Measurements from ENCODE around the gene SMCO4. TPM values are rescaled to one million over a fixed set of nuclear protein-coding genes. Genes with fewer than 3 reads are reported as not detected.

Gene SMCO4, protein sequence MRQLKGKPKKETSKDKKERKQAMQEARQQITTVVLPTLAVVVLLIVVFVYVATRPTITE
- 8.1 TPM for polyA plus RNA-seq (2013, experiment 1 of 2)
- 10.2 TPM for polyA plus RNA-seq (2013, experiment 2 of 2)

GRCh38 chr11:93543292-93543977, at the start of gene SMCO4:
Gene SMCO4 (minus strand): TSS chr11:93543391. CDS start chr11:93479189, 64,202 bp downstream.
- peak; percentile 77 for DNase-seq
- 8% methylated on average over 47 of the region's 59 CpGs for WGBS

GRCh38 chr11:93591247-93591898, 48.2 kb upstream of the SMCO4 start:
- DNase-seq = peak; percentile 87
- no peak overlapping the region for H4K91ac ChIP-seq (ENCODE audit: low read length)
- H3K23ac ChIP-seq (ENCODE audit: low read length in 2 of 2) = no peak overlapping the region
- no peak overlapping the region for H3K18ac ChIP-seq (ENCODE audit: low read depth in 1 of 2, low read length in 2 of 2)
- no peak overlapping the region for H2BK12ac ChIP-seq (ENCODE audit: low read length in 2 of 2)
- H2AFZ ChIP-seq (ENCODE audit: low read depth, low read length) = no peak overlapping the region
- H2BK15ac ChIP-seq (ENCODE audit: low read depth, poor library complexity, severe bottlenecking) = no peak overlapping the region
- 46% methylated on average over 4 of the region's 6 CpGs for WGBS
- no peaks in the 10 kb centered on the region for H3K79me1 ChIP-seq (replicated peaks; ENCODE audit: low read length, poor library complexity, severe bottlenecking)
- H3K4ac ChIP-seq (ENCODE audit: low read depth in 1 of 2, low read length in 2 of 2) = no peak overlapping the region
- H2BK120ac ChIP-seq (ENCODE audit: low read depth, low read length) = no peak overlapping the region
- H2BK5ac ChIP-seq (ENCODE audit: low read depth, low read length, poor library complexity, severe bottlenecking) = no peak overlapping the region
- no peak overlapping the region for H3K14ac ChIP-seq (ENCODE audit: low read length in 2 of 2)
- peaks cover 0 to 10% of the 10 kb centered on the region in 2 experiments for H3K27me3 ChIP-seq (ENCODE audit: control insufficient read depth in 1 of 2, insufficient read depth in 1 of 2, low read length in 2 of 2)
- no peak overlapping the region for H4K8ac ChIP-seq (ENCODE audit: low read length)
- no peak overlapping the region for H2AK5ac ChIP-seq (ENCODE audit: low read length, severe bottlenecking)
- H3K4me3 ChIP-seq (ENCODE audit: insufficient read depth in 1 of 2, low read depth in 1 of 2, low read length in 2 of 2) = no peak overlapping the region
- H3K9ac ChIP-seq (ENCODE audit: low read length) = no peak overlapping the region
- H3K4me2 ChIP-seq (ENCODE audit: low read length, poor library complexity, severe bottlenecking) = no peak overlapping the region
- H3K4me1 ChIP-seq (ENCODE audit: control insufficient read depth, insufficient read depth, low read depth, low read length) = peaks cover 5% of the 10 kb centered on the region
- no peak overlapping the region for H3K27ac ChIP-seq (ENCODE audit: low read length, poor library complexity, severe bottlenecking)
- no peaks in the 10 kb centered on the region for H3K9me3 ChIP-seq (ENCODE audit: control insufficient read depth, low read length)
- H3K36me3 ChIP-seq (ENCODE audit: control insufficient read depth in 1 of 2, insufficient read depth in 2 of 2, low read depth in 1 of 2, low read length in 2 of 2) = no peaks in the 10 kb centered on the region

More at GRCh38 chr11:93543292-93543977, at the start of gene SMCO4:
- Histone ChIP-seq H3K79me1 (replicated peaks; ENCODE audit: low read length, poor library complexity, severe bottlenecking) (peaks cover 12% of the 10 kb centered on the region), H3K23ac (ENCODE audit: low read length in 2 of 2) (peak within 1 kb of the TSS in 1 of 2 experiments; percentile 18), H3K4me3 (ENCODE audit: insufficient read depth in 1 of 2, low read depth in 1 of 2, low read length in 2 of 2) (peak within 1 kb of the TSS; percentile 82 to 84), H3K4me2 (ENCODE audit: low read length, poor library complexity, severe bottlenecking) (peak within 1 kb of the TSS; percentile 95), H3K4me1 (ENCODE audit: control insufficient read depth, insufficient read depth, low read depth, low read length) (peaks cover 8% of the 10 kb centered on the region), H2BK12ac (ENCODE audit: low read length in 2 of 2) (peak within 1 kb of the TSS in 1 of 2 experiments; percentile 37), H3K18ac (ENCODE audit: low read depth in 1 of 2, low read length in 2 of 2) (peak within 1 kb of the TSS; percentile 82 to 84), H2BK5ac (ENCODE audit: low read depth, low read length, poor library complexity, severe bottlenecking) (peak within 1 kb of the TSS; percentile 61), H3K14ac (ENCODE audit: low read length in 2 of 2) (no peak within 1 kb of the TSS), H3K9me3 (ENCODE audit: control insufficient read depth, low read length) (no peaks in the 10 kb centered on the region), H3K4ac (ENCODE audit: low read depth in 1 of 2, low read length in 2 of 2) (peak within 1 kb of the TSS in 1 of 2 experiments; percentile 77), H3K27ac (ENCODE audit: low read length, poor library complexity, severe bottlenecking) (peak within 1 kb of the TSS; percentile 41), H4K8ac (ENCODE audit: low read length) (peak within 1 kb of the TSS; percentile 64), H3K9ac (ENCODE audit: low read length) (peak within 1 kb of the TSS; percentile 84), H2BK15ac (ENCODE audit: low read depth, poor library complexity, severe bottlenecking) (peak within 1 kb of the TSS; percentile 73), H2AFZ (ENCODE audit: low read depth, low read length) (peak within 1 kb of the TSS; percentile 98), H2BK120ac (ENCODE audit: low read depth, low read length) (no peak within 1 kb of the TSS), H3K27me3 (ENCODE audit: control insufficient read depth in 1 of 2, insufficient read depth in 1 of 2, low read length in 2 of 2) (peaks cover 14 to 16% of the 10 kb centered on the region in 2 experiments), H4K91ac (ENCODE audit: low read length) (peak within 1 kb of the TSS; percentile 70), H3K36me3 (ENCODE audit: control insufficient read depth in 1 of 2, insufficient read depth in 2 of 2, low read depth in 1 of 2, low read length in 2 of 2) (no peaks in the 10 kb centered on the region), H2AK5ac (ENCODE audit: low read length, severe bottlenecking) (no peak within 1 kb of the TSS)

- no peak for DNase-seq
- Histone ChIP-seq H2BK5ac (ENCODE audit: low read depth, low read length, poor library complexity, severe bottlenecking) (no peak overlapping the region), H2BK12ac (ENCODE audit: low read length in 2 of 2) (no peak overlapping the region), H3K79me1 (replicated peaks; ENCODE audit: low read length, poor library complexity, severe bottlenecking) (no peaks in the 10 kb centered on the region), H2AFZ (ENCODE audit: low read depth, low read length) (no peak overlapping the region), H3K4me2 (ENCODE audit: low read length, poor library complexity, severe bottlenecking) (no peak overlapping the region), H3K36me3 (ENCODE audit: control insufficient read depth in 1 of 2, insufficient read depth in 2 of 2, low read depth in 1 of 2, low read length in 2 of 2) (no peaks in the 10 kb centered on the region), H3K4me3 (ENCODE audit: insufficient read depth in 1 of 2, low read depth in 1 of 2, low read length in 2 of 2) (no peak overlapping the region), H3K9me3 (ENCODE audit: control insufficient read depth, low read length) (no peaks in the 10 kb centered on the region), H4K8ac (ENCODE audit: low read length) (no peak overlapping the region), H3K23ac (ENCODE audit: low read length in 2 of 2) (no peak overlapping the region), H4K91ac (ENCODE audit: low read length) (no peak overlapping the region), H3K27me3 (ENCODE audit: control insufficient read depth in 1 of 2, insufficient read depth in 1 of 2, low read length in 2 of 2) (peaks cover 0 to 10% of the 10 kb centered on the region in 2 experiments), H3K18ac (ENCODE audit: low read depth in 1 of 2, low read length in 2 of 2) (no peak overlapping the region), H2BK15ac (ENCODE audit: low read depth, poor library complexity, severe bottlenecking) (no peak overlapping the region), H3K9ac (ENCODE audit: low read length) (no peak overlapping the region), H3K4ac (ENCODE audit: low read depth in 1 of 2, low read length in 2 of 2) (no peak overlapping the region), H3K4me1 (ENCODE audit: control insufficient read depth, insufficient read depth, low read depth, low read length) (peaks cover 10% of the 10 kb centered on the region), H3K14ac (ENCODE audit: low read length in 2 of 2) (no peak overlapping the region), H2AK5ac (ENCODE audit: low read length, severe bottlenecking) (no peak overlapping the region), H2BK120ac (ENCODE audit: low read depth, low read length) (no peak overlapping the region), H3K27ac (ENCODE audit: low read length, poor library complexity, severe bottlenecking) (no peak overlapping the region)
- no CpG with 5 or more reads among the region's 1 CpG for WGBS
Observed at GRCh38 chr11:93589347-93589746, 46.2 kb upstream of the SMCO4 start.

Data from mesenchymal stem cell (in vitro differentiated cells and primary cell).